ENCODE measurements around the gene FBXO38.

FBXO38 gene

DNA sequence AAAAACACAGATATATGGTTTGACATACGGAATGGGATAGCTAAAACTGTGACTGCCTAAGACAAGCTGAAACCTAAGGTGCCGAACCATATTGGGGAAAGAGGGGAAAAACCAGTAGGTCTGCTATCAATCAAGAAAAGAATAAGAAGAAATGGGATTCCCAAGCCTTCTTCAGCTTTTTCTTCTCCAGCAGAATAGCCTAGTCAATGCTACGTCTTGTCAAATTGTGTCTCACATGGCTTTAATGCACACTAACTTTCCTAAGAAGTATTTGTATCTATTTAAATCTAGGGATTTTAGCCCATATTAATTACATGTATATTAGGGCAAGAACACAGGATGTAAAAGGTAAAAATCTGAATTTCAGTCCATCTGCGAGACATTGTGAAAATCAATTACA lies 797 bp upstream of the FBXO38 start:
- peaks cover 43% of the 10 kb centered on the region for H3K79me2 ChIP-seq (ENCODE audit: insufficient read depth, low read length)

DNA sequence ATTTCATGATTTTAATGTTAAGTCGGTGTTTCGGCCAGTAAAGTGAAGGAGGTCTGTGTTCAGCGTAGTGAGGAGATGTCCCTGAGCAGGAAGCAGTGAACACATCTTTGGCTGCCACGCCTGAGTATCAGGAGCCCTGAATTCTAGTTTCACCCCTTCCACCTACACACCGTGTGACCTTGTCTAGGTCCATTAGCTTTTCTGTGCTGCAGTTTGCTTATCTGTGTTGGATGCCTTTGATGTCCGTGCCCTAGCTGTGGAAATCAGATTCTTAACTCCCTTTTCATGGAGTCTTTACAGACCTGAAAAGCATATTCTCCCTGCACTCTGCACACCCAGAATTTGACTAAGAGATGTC lies 601 bp downstream of the FBXO38 start:
- Histone ChIP-seq H3F3A (ENCODE audit: low read depth) (no peaks in the 10 kb centered on the region), H2AFZ (ENCODE audit: low read length) (peak overlapping the region; percentile 79)

More for the DNA sequence above, 797 bp upstream of the FBXO38 start:
- no peaks in the 10 kb centered on the region for H3K36me3 ChIP-seq (ENCODE audit: insufficient read depth, low read length)
- no peaks in the 10 kb centered on the region for H3F3A ChIP-seq (ENCODE audit: low read depth)
- H3K27me3 ChIP-seq (ENCODE audit: insufficient read depth, low read length, poor library complexity, severe bottlenecking), result no peaks in the 10 kb centered on the region
- peaks cover 36% of the 10 kb centered on the region for H4K20me1 ChIP-seq (ENCODE audit: insufficient read depth, low read length, poor library complexity, severe bottlenecking)
- H3K4me1 ChIP-seq (ENCODE audit: insufficient read depth, low read length, poor library complexity, severe bottlenecking), result peaks cover 47% of the 10 kb centered on the region
- H3K9me3 ChIP-seq (ENCODE audit: insufficient read depth, low read depth, low read length), result peaks cover 6% of the 10 kb centered on the region; the same call in 1 of the 2 replicates
- peak overlapping the region; percentile 99 for H2AFZ ChIP-seq (ENCODE audit: low read length)
- no peak for TF ChIP-seq EZH2phosphoT487 (IDR thresholded peaks at IDR 0.05; ENCODE audit: borderline replicate concordance)
- TF ChIP-seq, protein P1, sequence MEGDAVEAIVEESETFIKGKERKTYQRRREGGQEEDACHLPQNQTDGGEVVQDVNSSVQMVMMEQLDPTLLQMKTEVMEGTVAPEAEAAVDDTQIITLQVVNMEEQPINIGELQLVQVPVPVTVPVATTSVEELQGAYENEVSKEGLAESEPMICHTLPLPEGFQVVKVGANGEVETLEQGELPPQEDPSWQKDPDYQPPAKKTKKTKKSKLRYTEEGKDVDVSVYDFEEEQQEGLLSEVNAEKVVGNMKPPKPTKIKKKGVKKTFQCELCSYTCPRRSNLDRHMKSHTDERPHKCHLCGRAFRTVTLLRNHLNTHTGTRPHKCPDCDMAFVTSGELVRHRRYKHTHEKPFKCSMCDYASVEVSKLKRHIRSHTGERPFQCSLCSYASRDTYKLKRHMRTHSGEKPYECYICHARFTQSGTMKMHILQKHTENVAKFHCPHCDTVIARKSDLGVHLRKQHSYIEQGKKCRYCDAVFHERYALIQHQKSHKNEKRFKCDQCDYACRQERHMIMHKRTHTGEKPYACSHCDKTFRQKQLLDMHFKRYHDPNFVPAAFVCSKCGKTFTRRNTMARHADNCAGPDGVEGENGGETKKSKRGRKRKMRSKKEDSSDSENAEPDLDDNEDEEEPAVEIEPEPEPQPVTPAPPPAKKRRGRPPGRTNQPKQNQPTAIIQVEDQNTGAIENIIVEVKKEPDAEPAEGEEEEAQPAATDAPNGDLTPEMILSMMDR (conservative IDR thresholded peaks at IDR 0.05; ENCODE audit: low read length), result no peak
- peak overlapping the region; percentile 94 for H3K4me2 ChIP-seq (ENCODE audit: low read depth, low read length, poor library complexity, severe bottlenecking)
- peak overlapping the region; percentile 100 for H3K4me3 ChIP-seq (ENCODE audit: low read length, poor library complexity, severe bottlenecking)
- peak overlapping the region; percentile 98 for H3K9ac ChIP-seq (ENCODE audit: low read depth, low read length, poor library complexity, severe bottlenecking)
- no peaks in the 10 kb centered on the region for H3K9me2 ChIP-seq (replicated peaks; ENCODE audit: low read depth, low read length)

DNA sequence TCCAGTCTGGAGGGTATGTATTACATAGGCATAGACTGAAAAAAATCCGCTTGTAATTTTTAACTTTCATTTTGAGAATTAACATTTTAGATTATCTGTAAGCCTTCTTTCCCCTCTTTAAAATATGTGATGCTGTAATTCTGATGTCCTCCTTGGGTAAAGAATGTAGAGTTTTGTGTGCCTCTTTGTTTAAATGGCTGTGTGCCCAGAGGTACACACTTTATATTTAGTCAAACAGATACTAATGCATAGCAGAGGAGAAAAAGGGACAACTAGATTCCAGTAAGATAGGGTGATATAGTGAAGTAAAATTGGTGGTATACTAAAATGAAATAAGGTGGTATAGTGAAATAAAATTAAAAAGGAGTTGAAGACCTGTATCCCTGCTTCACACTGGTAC lies 1.3 kb downstream of the FBXO38 start:
- Histone ChIP-seq H3F3A (ENCODE audit: low read depth) (no peaks in the 10 kb centered on the region), H3K9me2 (replicated peaks; ENCODE audit: low read depth, low read length) (no peaks in the 10 kb centered on the region), H3K36me3 (ENCODE audit: insufficient read depth, low read length) (no peaks in the 10 kb centered on the region), H3K27me3 (ENCODE audit: insufficient read depth, low read length, poor library complexity, severe bottlenecking) (no peaks in the 10 kb centered on the region), H3K79me2 (ENCODE audit: insufficient read depth, low read length) (peaks cover 59% of the 10 kb centered on the region), H3K4me2 (ENCODE audit: low read depth, low read length, poor library complexity, severe bottlenecking) (peak overlapping the region; percentile 99), H3K4me3 (ENCODE audit: low read length, poor library complexity, severe bottlenecking) (peak overlapping the region; percentile 100), H2AFZ (ENCODE audit: low read length) (no peak overlapping the region), H3K9me3 (ENCODE audit: insufficient read depth, low read depth, low read length) (no peaks in the 10 kb centered on the region), H3K9ac (ENCODE audit: low read depth, low read length, poor library complexity, severe bottlenecking) (peak overlapping the region; percentile 98), H3K4me1 (ENCODE audit: insufficient read depth, low read length, poor library complexity, severe bottlenecking) (peaks cover 41% of the 10 kb centered on the region), H4K20me1 (ENCODE audit: insufficient read depth, low read length, poor library complexity, severe bottlenecking) (peaks cover 39% of the 10 kb centered on the region)
- TF ChIP-seq, protein P1 (conservative IDR thresholded peaks at IDR 0.05; ENCODE audit: low read length), result no peak
- TF ChIP-seq EZH2phosphoT487 (IDR thresholded peaks at IDR 0.05; ENCODE audit: borderline replicate concordance), result no peak

More for the DNA sequence above, 601 bp downstream of the FBXO38 start:
- H3K4me3 ChIP-seq (ENCODE audit: low read length, poor library complexity, severe bottlenecking), result peak overlapping the region; percentile 100
- H3K4me2 ChIP-seq (ENCODE audit: low read depth, low read length, poor library complexity, severe bottlenecking), result peak overlapping the region; percentile 99
- peaks cover 49% of the 10 kb centered on the region for H3K4me1 ChIP-seq (ENCODE audit: insufficient read depth, low read length, poor library complexity, severe bottlenecking)
- H3K79me2 ChIP-seq (ENCODE audit: insufficient read depth, low read length), result peaks cover 57% of the 10 kb centered on the region
- H3K27me3 ChIP-seq (ENCODE audit: insufficient read depth, low read length, poor library complexity, severe bottlenecking), result no peaks in the 10 kb centered on the region
- H3K9ac ChIP-seq (ENCODE audit: low read depth, low read length, poor library complexity, severe bottlenecking), result peak overlapping the region; percentile 98
- TF ChIP-seq, protein P1 (conservative IDR thresholded peaks at IDR 0.05; ENCODE audit: low read length), result no peak
- no peak for TF ChIP-seq EZH2phosphoT487 (IDR thresholded peaks at IDR 0.05; ENCODE audit: borderline replicate concordance)
- no peaks in the 10 kb centered on the region for H3K36me3 ChIP-seq (ENCODE audit: insufficient read depth, low read length)
- H3K9me2 ChIP-seq (replicated peaks; ENCODE audit: low read depth, low read length), result no peaks in the 10 kb centered on the region
- peaks cover 39% of the 10 kb centered on the region for H4K20me1 ChIP-seq (ENCODE audit: insufficient read depth, low read length, poor library complexity, severe bottlenecking)
- no peaks in the 10 kb centered on the region for H3K9me3 ChIP-seq (ENCODE audit: insufficient read depth, low read depth, low read length)
